Esophagus (tissue), 2 donors: Measurements from ENCODE around the gene PRTN3. TPM values are rescaled to one million over a fixed set of nuclear protein-coding genes. Genes with fewer than 3 reads are reported as not detected.

Experiments used
- H3K27ac ChIP-seq, 2 donors: one replicate each; pipeline ENCODE4 v1.5.1; 2013; ENCODE audit warnings: low read depth in 2 of 2, mild to moderate bottlenecking in 2 of 2, inconsistent platforms in 1 of 2, low read length in 1 of 2, moderate library complexity in 1 of 2
- H3K27me3 ChIP-seq, 2 donors: one replicate each; pipeline ENCODE4 v1.6.1; 2013; ENCODE audit warnings: low read length in 2 of 2, control low read depth in 1 of 2, mild to moderate bottlenecking in 1 of 2; ENCODE audit not compliant: insufficient read depth in 2 of 2, control insufficient read depth in 1 of 2
- H3K36me3 ChIP-seq, 2 donors: one replicate each; pipeline ENCODE4 v1.6.1; 2013; ENCODE audit warnings: low read length in 1 of 2; ENCODE audit not compliant: control insufficient read depth in 2 of 2, insufficient read depth in 2 of 2
- H3K4me1 ChIP-seq, 2 donors: one replicate each; pipeline ENCODE4 v1.6.1; 2013; ENCODE audit warnings: low read length in 1 of 2; ENCODE audit not compliant: control insufficient read depth in 2 of 2, insufficient read depth in 2 of 2
- H3K4me3 ChIP-seq, 2 donors: one replicate each; pipeline ENCODE4 v1.5.1; 2013; ENCODE audit warnings: low read length in 2 of 2, mild to moderate bottlenecking in 2 of 2, low read depth in 1 of 2, moderate library complexity in 1 of 2
- H3K9me3 ChIP-seq, 2 donors: one replicate each; pipeline ENCODE4 v1.6.1; 2013; ENCODE audit warnings: mild to moderate bottlenecking in 2 of 2, low read depth in 1 of 2, low read length in 1 of 2, moderate library complexity in 1 of 2; ENCODE audit not compliant: control insufficient read depth in 2 of 2, insufficient read depth in 1 of 2
- WGBS, 2 donors: extraction: QIAGEN DNeasy Blood & Tissue Kit; methylation state at CpG; one replicate each; pipeline ENCODE4 v1.1.7; 2013; 5-methylcytosine and 5-hydroxymethylcytosine counted together
- polyA plus RNA-seq, 2 donors: library from polyadenylated mRNA; stranded (reverse); fragments of 200-250 nt; gene quantifications; one replicate each; pipeline ENCODE4 v1.2.3, GENCODE V29; 2013
- donor health status: healthy with polysubstance abuse.
- donor health status: Bipolar disorder and iron deficiency.

The PRTN3 gene
- polyA plus RNA-seq, 2 donors = not detected

DNA sequence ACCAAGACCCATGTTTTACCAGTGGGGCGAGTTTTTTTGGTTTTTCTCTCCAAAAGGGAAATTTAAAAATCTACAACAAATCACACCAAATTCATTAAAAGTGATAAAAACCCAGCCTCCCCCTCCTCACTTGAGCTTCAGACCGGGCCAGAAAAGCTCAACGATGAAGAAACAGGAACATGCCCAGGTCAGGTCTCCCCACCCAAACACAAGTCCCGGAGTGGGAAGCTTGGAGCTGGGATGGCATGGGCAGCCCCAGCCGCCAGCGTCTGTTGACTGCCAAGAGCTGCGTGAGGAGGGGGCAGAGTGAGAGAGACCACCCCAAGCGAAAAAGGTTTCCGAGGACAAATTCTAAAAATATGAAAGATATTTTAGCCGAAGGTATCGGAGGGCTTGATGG is 56.2 kb downstream of the PRTN3 start:
- peaks cover 6 to 20% of the 10 kb centered on the region in 2 donors for H3K36me3 ChIP-seq

DNA sequence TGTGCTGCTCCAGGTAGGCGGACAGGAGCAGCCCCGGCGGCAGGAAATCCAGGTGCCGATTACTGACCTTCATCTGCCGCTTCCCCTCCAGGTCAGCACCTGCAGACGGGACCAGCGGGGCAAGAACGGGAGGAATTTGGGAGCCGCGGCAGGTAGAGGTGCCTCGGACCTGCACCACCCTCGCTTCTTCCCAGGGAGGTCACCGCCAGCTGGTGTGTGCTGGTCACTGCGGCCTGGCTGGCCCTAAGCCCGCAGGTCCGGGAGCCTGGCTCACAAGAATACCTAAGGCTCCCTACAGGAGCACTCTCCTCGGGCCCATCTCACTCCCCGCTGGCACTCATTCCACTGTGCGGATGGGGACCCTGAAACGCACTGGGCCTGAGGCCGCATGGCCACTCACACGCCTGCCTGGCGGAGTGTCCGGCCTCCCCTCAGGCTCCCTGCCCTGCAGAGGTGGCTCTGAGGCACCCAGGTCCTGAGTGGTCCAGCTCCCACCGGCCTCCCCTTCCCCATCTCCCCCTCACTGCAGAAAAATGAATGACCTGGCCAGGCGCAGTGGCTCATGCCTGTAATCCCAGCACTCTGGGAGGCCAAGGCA is 56.7 kb downstream of the PRTN3 start:
- Histone ChIP-seq H3K4me3 (no peak overlapping the region), H3K27me3 (no peaks in the 10 kb centered on the region), H3K9me3 (no peaks in the 10 kb centered on the region), H3K36me3 (peaks cover 6 to 20% of the 10 kb centered on the region in 2 donors), H3K4me1 (peaks cover 0 to 2% of the 10 kb centered on the region in 2 donors), H3K27ac (no peak overlapping the region)
- 87 to 90% methylated on average over 24 to 26 of the region's 26 CpGs for WGBS, 2 donors

More for the DNA sequence above, 56.2 kb downstream of the PRTN3 start:
- WGBS, 2 donors = 89 to 92% methylated on average over 11 of the region's 11 CpGs
- no peaks in the 10 kb centered on the region for H3K9me3 ChIP-seq
- no peak overlapping the region for H3K27ac ChIP-seq
- H3K4me1 ChIP-seq = peaks cover 0 to 2% of the 10 kb centered on the region in 2 donors
- no peak overlapping the region for H3K4me3 ChIP-seq
- no peaks in the 10 kb centered on the region for H3K27me3 ChIP-seq

Other genes with a start within 250 kb of the PRTN3 start
- gene POLRMT, start 207.5 kb upstream of the PRTN3 start, polyA plus RNA-seq = 10 to 100 TPM; 35.6 to 56.1 TPM
- under 1 TPM; 0.53 to 0.86 TPM for gene FGF22, start 201.1 kb upstream of the PRTN3 start, polyA plus RNA-seq
- 10 to 100 TPM; 38.4 to 61.5 TPM for gene RNF126, start 177.8 kb upstream of the PRTN3 start, polyA plus RNA-seq
- gene FSTL3, start 164.6 kb upstream of the PRTN3 start, polyA plus RNA-seq = 1 to 10 TPM; 5.9 to 7.8 TPM
- gene PRSS57, start 145.5 kb upstream of the PRTN3 start, polyA plus RNA-seq = not detected
- 1 to 10 TPM; 4.8 to 7.6 TPM for gene PALM, start 132.1 kb upstream of the PRTN3 start, polyA plus RNA-seq
- gene MISP, start 89.9 kb upstream of the PRTN3 start, polyA plus RNA-seq = under 1 TPM; 0.08 to 0.11 TPM
- gene PTBP1, start 43.5 kb upstream of the PRTN3 start, polyA plus RNA-seq = 10 to 100 TPM; 90.6 to 98.3 TPM
- gene PLPPR3, start 19.0 kb upstream of the PRTN3 start, polyA plus RNA-seq = not detected
- gene AZU1, start 13.2 kb upstream of the PRTN3 start, polyA plus RNA-seq = not detected
- gene ELANE, start 11.3 kb downstream of the PRTN3 start, polyA plus RNA-seq = under 1 TPM; 0.24 to 0.68 TPM
- 10 to 100 TPM; 32.6 to 95.2 TPM for gene CFD, start 18.7 kb downstream of the PRTN3 start, polyA plus RNA-seq
- 10 to 100 TPM; 33.0 to 46.2 TPM for gene MED16, start 52.2 kb downstream of the PRTN3 start, polyA plus RNA-seq
- not detected for gene RNU6-9, start 52.5 kb downstream of the PRTN3 start, polyA plus RNA-seq
- 10 to 100 TPM; 66.1 to 84.8 TPM for gene R3HDM4, start 72.2 kb downstream of the PRTN3 start, polyA plus RNA-seq
- gene KISS1R, start 76.3 kb downstream of the PRTN3 start, polyA plus RNA-seq = under 1 TPM in 1 of 2 donors, not detected in 1; 0.01 TPM
- gene ARID3A, start 85.0 kb downstream of the PRTN3 start, polyA plus RNA-seq = 1 to 10 TPM; 1.3 to 5.2 TPM
- gene WDR18, start 143.3 kb downstream of the PRTN3 start, polyA plus RNA-seq = 10 to 100 TPM; 36.2 to 44.8 TPM
- gene GRIN3B, start 159.4 kb downstream of the PRTN3 start, polyA plus RNA-seq = under 1 TPM; 0.01 to 0.04 TPM
- 100 to 1,000 TPM; 142 to 238 TPM for gene TMEM259, start 180.1 kb downstream of the PRTN3 start, polyA plus RNA-seq
- gene RNU6-2, start 180.5 kb downstream of the PRTN3 start, polyA plus RNA-seq = not detected
- gene CNN2, start 185.6 kb downstream of the PRTN3 start, polyA plus RNA-seq = 100 to 1,000 TPM in 1 of 2 donors, 10 to 100 TPM in 1; 84.4 to 106 TPM
- 10 to 100 TPM; 11.4 to 26.4 TPM for gene ABCA7, start 199.1 kb downstream of the PRTN3 start, polyA plus RNA-seq
- 10 to 100 TPM in 1 of 2 donors, 1 to 10 TPM in 1; 8.9 to 17.7 TPM for gene ARHGAP45, start 226.2 kb downstream of the PRTN3 start, polyA plus RNA-seq